Endometrium (tissue), 2 donors: ENCODE data around the gene VIPAS39.

Experiments used
- FAIRE-seq: peaks from 2 replicates; lab custom pipeline; 2012; peaks lifted over from hg19 to GRCh38; lab: Jason Lieb, UNC
- donor health status: control.
- donor health status: control.

Gene VIPAS39

DNA sequence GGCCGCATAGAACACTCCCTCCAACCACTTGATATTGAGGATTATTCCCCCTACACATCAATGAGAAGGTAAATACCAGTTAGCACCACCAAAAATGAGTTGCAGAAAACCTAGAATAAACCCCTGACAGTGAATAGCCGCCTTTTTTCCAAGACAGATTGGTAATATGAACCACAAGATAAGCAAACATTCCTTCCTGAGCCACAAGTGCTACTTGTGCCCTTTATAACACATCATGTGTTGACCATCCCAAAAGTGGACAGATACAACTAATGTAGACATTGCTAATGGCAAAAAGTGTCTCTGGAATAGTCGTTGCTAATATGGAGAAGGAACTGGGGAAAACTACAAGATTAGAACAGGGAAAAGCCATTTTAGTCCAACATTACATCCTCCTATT is 51.3 kb downstream of the VIPAS39 start:
- no peak for FAIRE-seq

DNA sequence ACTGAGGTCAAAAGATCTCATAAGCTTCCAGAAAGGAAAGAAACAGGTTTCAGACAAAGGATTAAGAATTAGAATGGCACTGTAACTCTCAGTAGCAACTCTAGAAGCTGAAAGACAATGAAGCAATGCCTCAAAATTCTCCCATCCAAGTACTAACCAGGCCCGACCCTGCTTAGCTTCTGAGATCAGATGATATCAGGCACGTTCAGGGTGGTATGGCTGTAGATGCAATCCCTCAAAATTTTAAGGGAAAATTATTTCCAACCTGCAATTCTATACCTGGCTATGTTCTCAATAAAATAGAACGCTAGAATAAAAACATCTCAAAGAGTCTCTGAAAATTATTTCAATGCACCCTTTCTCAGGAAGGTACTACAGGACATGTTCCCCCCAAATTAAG is 53.6 kb downstream of the VIPAS39 start:
- FAIRE-seq: no peak

DNA sequence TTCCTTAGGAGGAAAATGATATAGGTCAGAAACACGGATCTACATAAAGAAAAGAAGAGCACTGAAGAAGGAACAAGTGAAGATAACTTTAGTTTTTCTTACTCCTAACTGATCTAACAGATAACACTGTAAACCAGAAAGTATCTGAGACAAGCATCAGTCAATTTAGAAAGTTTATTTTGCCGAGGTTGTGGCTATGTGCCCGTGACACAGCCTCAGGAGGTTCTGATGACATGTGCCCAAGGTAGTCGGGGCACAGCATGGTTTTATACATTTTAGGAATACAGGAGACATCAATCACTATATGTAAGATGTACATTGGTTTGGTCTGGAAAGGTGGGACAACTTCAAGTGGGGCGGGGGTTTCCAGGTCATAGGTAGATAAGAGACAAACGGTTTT is 57.2 kb downstream of the VIPAS39 start:
- FAIRE-seq: no peak

- FAIRE-seq: no peak
These were observed 67.2 kb downstream of the VIPAS39 start for GRCh38 chr14:77390188-77390587.

DNA sequence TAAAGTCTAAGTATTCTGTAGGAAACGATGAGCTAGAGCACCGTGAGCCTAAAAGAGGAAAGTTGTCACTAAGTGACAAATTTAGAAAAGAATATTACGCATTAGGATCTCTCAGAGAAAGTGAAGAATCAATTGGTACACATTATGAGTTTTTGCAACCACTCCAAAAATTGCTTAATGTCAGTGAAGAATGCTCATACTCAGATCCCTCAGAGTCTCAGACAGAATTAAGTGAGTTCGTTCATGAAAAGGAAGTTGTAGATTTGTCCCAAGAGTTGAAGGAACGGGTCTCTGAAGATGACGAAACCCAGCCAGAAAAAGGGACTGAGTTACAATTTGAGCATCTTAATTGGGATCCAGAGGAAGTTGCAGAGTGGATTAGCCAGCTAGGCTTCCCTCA is 78.7 kb downstream of the VIPAS39 start:
- no peak for FAIRE-seq

DNA sequence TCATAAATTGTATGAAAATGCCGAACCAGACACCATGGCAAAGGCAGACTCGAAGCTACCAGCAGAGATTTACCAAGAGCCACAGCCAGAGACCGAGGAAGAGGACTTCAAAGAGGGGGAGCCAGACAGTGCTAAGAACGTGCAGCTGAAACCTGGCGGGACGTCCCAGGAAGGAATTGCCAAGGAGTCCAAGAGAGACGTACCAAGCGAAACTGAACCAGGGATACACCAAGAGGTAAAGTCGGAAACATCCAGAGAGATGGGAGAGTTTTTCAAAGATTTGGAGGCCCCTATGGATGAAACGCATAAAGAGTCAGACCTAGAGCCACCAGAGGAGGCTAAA is 79.9 kb downstream of the VIPAS39 start:
- FAIRE-seq: no peak

- no peak for FAIRE-seq
These were observed 80.5 kb downstream of the VIPAS39 start, which contains the start of the genes SAMD15 and TMED8 for GRCh38 chr14:77376771-77377501. TSS of gene SAMD15 (plus strand) at chr14:77377379. CDS start at chr14:77377419, 40 bp downstream. TSS of gene TMED8 (minus strand) at chr14:77377094. CDS start at chr14:77377053, 41 bp downstream.
